Prostate gland (tissue), 2 donors: ENCODE results near the gene WDFY1.

Experiments
- CTCF ChIP-seq, 4 experiments: fragments of 200-600 bp in 2 of 4; fragments of 450-650 bp in 2 of 4; sonication (generic) in 2 of 4; IDR thresholded peaks; 1 replicate in 3 of 4; 2 replicates in 1 of 4; pipeline ENCODE4 v1.5.1; 2016 to 2019; ENCODE audit warnings: antibody characterized with exemption in 4 of 4, mild to moderate bottlenecking in 2 of 4, moderate library complexity in 2 of 4
- POLR2A ChIP-seq: fragments of 450-650 bp; IDR thresholded peaks from one replicate; pipeline ENCODE4 v1.6.1; 2016; ENCODE audit warnings: antibody characterized with exemption, mild to moderate bottlenecking
- POLR2AphosphoS5 ChIP-seq: sonication (generic); formaldehyde crosslinking; IDR thresholded peaks from one replicate; pipeline ENCODE4 v1.6.1; 2017; ENCODE audit warnings: antibody characterized with exemption

GRCh38 chr2:223947711-223948205, 2.6 kb upstream of the WDFY1 start:
- no peak for TF ChIP-seq CTCF (IDR thresholded peaks at IDR 0.05)
- peak; percentile 41 for TF ChIP-seq POLR2AphosphoS5
- no peak for TF ChIP-seq POLR2A
